Stimulated activated CD8-positive, alpha-beta memory T cell treated with anti-CD3 and anti-CD28 coated beads, Interleukin-12 subunit alpha, Interleukin-12 subunit beta, amount 100 ng/mL, for 24 hours (primary cell): ENCODE measurements around the gene TYMP.

Experiments used
- DNase-seq: peaks from one replicate; pipeline ENCODE4 v3.0.0-alpha.2; 2020; ENCODE audit errors: extremely low read depth

TYMP gene

GRCh38 chr22:50505276-50505775 lies 24.5 kb downstream of the TYMP start:
- no peak for DNase-seq

GRCh38 chr22:50504369-50505211 lies 25.2 kb downstream of the TYMP start:
- DNase-seq = no peak

- no peak for DNase-seq
Measured at GRCh38 chr22:50503475-50504145, 26.2 kb downstream of the TYMP start.

GRCh38 chr22:50502628-50503474 lies 27.0 kb downstream of the TYMP start:
- no peak for DNase-seq

GRCh38 chr22:50502096-50502495 lies 27.7 kb downstream of the TYMP start:
- DNase-seq = no peak

- DNase-seq = no peak
Measured at GRCh38 chr22:50500452-50500851, 29.4 kb downstream of the TYMP start.

- no peak for DNase-seq
Measured at GRCh38 chr22:50498322-50498890, 31.4 kb downstream of the TYMP start.

GRCh38 chr22:50497093-50497492 lies 32.7 kb downstream of the TYMP start:
- no peak for DNase-seq

- DNase-seq = no peak
Measured at GRCh38 chr22:50490531-50491308, 39.1 kb downstream of the TYMP start.

GRCh38 chr22:50489363-50490243 lies 40.2 kb downstream of the TYMP start:
- DNase-seq = no peak

GRCh38 chr22:50488886-50489285 lies 40.9 kb downstream of the TYMP start:
- DNase-seq = no peak

- no peak for DNase-seq
Measured at GRCh38 chr22:50488006-50488677, 41.7 kb downstream of the TYMP start.

GRCh38 chr22:50487290-50488005 lies 42.4 kb downstream of the TYMP start:
- DNase-seq = no peak

- no peak for DNase-seq
Measured at GRCh38 chr22:50486561-50487289, 43.1 kb downstream of the TYMP start, which contains the start of gene MIOX. MIOX (plus strand) TSS chr22:50486859; CDS start chr22:50486898, 39 bp downstream.

- DNase-seq = no peak
Measured at GRCh38 chr22:50485221-50486131, 44.3 kb downstream of the TYMP start.

- DNase-seq = no peak
Measured at GRCh38 chr22:50483977-50484853, 45.6 kb downstream of the TYMP start.
